ENCODE measurements around the gene RASAL1. TPM values are rescaled to one million over a fixed set of nuclear protein-coding genes. Genes with fewer than 3 reads are reported as not detected.

The RASAL1 gene
- total and polyA plus RNA-seq, 2 experiments from 2014 or later, result 2.7 to 8.2 TPM

DNA sequence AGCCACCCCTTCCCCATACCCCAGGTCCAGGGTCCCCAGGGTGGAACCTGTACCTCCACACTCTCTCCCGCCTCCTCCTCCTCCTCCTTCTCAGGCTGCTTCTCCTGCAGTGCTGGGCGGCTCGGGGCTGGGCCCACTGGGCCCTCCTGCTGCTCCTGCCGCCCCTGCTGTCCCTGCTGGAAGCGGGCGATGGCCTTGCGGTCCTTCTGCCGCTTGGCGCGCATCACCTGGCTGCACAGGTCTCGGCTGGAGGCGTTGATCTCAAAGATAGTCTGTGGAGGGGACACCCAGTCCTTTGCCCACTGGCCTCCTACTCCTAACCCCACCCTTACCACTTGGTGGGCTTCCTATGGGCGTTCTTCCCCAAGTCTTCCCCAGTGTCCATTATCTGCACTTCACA lies 28.5 kb upstream of the RASAL1 start:
- Histone ChIP-seq H3K9me2 (ENCODE audit: insufficient read depth) (no peaks in the 10 kb centered on the region), H3K79me2 (replicated peaks; ENCODE audit: insufficient read depth) (no peaks in the 10 kb centered on the region), H3K4me3 (no peak overlapping the region), H3K36me3 (ENCODE audit: insufficient read depth) (peaks cover 6% of the 10 kb centered on the region; the same call in 1 of the 2 replicates), H3K4me2 (no peak overlapping the region), H3F3A (replicated peaks; ENCODE audit: low read depth) (peaks cover 11% of the 10 kb centered on the region; the same call in 1 of the 2 replicates), H4K20me1 (replicated peaks; ENCODE audit: insufficient read depth) (peaks cover 14% of the 10 kb centered on the region; the same call in 1 of the 2 replicates), H3K4me1 (ENCODE audit: insufficient read depth) (peaks cover 9% of the 10 kb centered on the region; the same call in 1 of the 2 replicates), H2AFZ (no peak overlapping the region), H3K27ac (ENCODE audit: low read depth) (no peak overlapping the region), H3K27me3 (ENCODE audit: insufficient read depth) (no peaks in the 10 kb centered on the region)
- no peak for TF ChIP-seq NANOG (IDR thresholded peaks at IDR 0.05; ENCODE audit: borderline replicate concordance)
- TF ChIP-seq POLR2AphosphoS5 (IDR thresholded peaks at IDR 0.05; ENCODE audit: low read depth), result no peak
- no peak for TF ChIP-seq CREB1 (CRISPR knock-in tag; IDR thresholded peaks at IDR 0.05; ENCODE audit: low read depth)
- no peak for TF ChIP-seq ZNF331 (CRISPR knock-in tag; IDR thresholded peaks at IDR 0.05; ENCODE audit: low read depth)
- TF ChIP-seq, protein P1, sequence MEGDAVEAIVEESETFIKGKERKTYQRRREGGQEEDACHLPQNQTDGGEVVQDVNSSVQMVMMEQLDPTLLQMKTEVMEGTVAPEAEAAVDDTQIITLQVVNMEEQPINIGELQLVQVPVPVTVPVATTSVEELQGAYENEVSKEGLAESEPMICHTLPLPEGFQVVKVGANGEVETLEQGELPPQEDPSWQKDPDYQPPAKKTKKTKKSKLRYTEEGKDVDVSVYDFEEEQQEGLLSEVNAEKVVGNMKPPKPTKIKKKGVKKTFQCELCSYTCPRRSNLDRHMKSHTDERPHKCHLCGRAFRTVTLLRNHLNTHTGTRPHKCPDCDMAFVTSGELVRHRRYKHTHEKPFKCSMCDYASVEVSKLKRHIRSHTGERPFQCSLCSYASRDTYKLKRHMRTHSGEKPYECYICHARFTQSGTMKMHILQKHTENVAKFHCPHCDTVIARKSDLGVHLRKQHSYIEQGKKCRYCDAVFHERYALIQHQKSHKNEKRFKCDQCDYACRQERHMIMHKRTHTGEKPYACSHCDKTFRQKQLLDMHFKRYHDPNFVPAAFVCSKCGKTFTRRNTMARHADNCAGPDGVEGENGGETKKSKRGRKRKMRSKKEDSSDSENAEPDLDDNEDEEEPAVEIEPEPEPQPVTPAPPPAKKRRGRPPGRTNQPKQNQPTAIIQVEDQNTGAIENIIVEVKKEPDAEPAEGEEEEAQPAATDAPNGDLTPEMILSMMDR (conservative IDR thresholded peaks at IDR 0.05; ENCODE audit: low read depth in 2 of 2), result no peak
- TF ChIP-seq, protein P2, sequence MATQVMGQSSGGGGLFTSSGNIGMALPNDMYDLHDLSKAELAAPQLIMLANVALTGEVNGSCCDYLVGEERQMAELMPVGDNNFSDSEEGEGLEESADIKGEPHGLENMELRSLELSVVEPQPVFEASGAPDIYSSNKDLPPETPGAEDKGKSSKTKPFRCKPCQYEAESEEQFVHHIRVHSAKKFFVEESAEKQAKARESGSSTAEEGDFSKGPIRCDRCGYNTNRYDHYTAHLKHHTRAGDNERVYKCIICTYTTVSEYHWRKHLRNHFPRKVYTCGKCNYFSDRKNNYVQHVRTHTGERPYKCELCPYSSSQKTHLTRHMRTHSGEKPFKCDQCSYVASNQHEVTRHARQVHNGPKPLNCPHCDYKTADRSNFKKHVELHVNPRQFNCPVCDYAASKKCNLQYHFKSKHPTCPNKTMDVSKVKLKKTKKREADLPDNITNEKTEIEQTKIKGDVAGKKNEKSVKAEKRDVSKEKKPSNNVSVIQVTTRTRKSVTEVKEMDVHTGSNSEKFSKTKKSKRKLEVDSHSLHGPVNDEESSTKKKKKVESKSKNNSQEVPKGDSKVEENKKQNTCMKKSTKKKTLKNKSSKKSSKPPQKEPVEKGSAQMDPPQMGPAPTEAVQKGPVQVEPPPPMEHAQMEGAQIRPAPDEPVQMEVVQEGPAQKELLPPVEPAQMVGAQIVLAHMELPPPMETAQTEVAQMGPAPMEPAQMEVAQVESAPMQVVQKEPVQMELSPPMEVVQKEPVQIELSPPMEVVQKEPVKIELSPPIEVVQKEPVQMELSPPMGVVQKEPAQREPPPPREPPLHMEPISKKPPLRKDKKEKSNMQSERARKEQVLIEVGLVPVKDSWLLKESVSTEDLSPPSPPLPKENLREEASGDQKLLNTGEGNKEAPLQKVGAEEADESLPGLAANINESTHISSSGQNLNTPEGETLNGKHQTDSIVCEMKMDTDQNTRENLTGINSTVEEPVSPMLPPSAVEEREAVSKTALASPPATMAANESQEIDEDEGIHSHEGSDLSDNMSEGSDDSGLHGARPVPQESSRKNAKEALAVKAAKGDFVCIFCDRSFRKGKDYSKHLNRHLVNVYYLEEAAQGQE (IDR thresholded peaks at IDR 0.05; ENCODE audit: unreplicated experiment), result no peak
- no peak for TF ChIP-seq ZNF114 (CRISPR knock-in tag; IDR thresholded peaks at IDR 0.05)
- TF ChIP-seq JUNB (IDR thresholded peaks at IDR 0.05; ENCODE audit: unreplicated experiment), result no peak
- TF ChIP-seq, protein P3, sequence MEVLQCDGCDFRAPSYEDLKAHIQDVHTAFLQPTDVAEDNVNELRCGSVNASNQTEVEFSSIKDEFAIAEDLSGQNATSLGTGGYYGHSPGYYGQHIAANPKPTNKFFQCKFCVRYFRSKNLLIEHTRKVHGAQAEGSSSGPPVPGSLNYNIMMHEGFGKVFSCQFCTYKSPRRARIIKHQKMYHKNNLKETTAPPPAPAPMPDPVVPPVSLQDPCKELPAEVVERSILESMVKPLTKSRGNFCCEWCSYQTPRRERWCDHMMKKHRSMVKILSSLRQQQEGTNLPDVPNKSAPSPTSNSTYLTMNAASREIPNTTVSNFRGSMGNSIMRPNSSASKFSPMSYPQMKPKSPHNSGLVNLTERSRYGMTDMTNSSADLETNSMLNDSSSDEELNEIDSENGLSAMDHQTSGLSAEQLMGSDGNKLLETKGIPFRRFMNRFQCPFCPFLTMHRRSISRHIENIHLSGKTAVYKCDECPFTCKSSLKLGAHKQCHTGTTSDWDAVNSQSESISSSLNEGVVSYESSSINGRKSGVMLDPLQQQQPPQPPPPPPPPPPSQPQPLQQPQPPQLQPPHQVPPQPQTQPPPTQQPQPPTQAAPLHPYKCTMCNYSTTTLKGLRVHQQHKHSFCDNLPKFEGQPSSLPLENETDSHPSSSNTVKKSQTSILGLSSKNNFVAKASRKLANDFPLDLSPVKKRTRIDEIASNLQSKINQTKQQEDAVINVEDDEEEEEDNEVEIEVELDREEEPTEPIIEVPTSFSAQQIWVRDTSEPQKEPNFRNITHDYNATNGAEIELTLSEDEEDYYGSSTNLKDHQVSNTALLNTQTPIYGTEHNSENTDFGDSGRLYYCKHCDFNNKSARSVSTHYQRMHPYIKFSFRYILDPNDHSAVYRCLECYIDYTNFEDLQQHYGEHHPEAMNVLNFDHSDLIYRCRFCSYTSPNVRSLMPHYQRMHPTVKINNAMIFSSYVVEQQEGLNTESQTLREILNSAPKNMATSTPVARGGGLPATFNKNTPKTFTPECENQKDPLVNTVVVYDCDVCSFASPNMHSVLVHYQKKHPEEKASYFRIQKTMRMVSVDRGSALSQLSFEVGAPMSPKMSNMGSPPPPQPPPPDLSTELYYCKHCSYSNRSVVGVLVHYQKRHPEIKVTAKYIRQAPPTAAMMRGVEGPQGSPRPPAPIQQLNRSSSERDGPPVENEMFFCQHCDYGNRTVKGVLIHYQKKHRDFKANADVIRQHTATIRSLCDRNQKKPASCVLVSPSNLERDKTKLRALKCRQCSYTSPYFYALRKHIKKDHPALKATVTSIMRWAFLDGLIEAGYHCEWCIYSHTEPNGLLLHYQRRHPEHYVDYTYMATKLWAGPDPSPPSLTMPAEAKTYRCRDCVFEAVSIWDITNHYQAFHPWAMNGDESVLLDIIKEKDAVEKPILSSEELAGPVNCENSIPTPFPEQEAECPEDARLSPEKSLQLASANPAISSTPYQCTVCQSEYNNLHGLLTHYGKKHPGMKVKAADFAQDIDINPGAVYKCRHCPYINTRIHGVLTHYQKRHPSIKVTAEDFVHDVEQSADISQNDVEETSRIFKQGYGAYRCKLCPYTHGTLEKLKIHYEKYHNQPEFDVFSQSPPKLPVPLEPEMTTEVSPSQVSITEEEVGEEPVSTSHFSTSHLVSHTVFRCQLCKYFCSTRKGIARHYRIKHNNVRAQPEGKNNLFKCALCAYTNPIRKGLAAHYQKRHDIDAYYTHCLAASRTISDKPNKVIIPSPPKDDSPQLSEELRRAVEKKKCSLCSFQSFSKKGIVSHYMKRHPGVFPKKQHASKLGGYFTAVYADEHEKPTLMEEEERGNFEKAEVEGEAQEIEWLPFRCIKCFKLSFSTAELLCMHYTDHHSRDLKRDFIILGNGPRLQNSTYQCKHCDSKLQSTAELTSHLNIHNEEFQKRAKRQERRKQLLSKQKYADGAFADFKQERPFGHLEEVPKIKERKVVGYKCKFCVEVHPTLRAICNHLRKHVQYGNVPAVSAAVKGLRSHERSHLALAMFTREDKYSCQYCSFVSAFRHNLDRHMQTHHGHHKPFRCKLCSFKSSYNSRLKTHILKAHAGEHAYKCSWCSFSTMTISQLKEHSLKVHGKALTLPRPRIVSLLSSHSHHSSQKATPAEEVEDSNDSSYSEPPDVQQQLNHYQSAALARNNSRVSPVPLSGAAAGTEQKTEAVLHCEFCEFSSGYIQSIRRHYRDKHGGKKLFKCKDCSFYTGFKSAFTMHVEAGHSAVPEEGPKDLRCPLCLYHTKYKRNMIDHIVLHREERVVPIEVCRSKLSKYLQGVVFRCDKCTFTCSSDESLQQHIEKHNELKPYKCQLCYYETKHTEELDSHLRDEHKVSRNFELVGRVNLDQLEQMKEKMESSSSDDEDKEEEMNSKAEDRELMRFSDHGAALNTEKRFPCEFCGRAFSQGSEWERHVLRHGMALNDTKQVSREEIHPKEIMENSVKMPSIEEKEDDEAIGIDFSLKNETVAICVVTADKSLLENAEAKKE (CRISPR knock-in tag; IDR thresholded peaks at IDR 0.05), result no peak
- no peak for TF ChIP-seq EZH2 (IDR thresholded peaks at IDR 0.05; ENCODE audit: low read depth, unreplicated experiment)
- no peak for TF ChIP-seq STAT1 (IDR thresholded peaks at IDR 0.05; ENCODE audit: unreplicated experiment)
- no peak for TF ChIP-seq EZH2phosphoT487 (IDR thresholded peaks at IDR 0.05; ENCODE audit: unreplicated experiment)
- TF ChIP-seq, protein P4, sequence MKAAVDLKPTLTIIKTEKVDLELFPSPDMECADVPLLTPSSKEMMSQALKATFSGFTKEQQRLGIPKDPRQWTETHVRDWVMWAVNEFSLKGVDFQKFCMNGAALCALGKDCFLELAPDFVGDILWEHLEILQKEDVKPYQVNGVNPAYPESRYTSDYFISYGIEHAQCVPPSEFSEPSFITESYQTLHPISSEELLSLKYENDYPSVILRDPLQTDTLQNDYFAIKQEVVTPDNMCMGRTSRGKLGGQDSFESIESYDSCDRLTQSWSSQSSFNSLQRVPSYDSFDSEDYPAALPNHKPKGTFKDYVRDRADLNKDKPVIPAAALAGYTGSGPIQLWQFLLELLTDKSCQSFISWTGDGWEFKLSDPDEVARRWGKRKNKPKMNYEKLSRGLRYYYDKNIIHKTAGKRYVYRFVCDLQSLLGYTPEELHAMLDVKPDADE (IDR thresholded peaks at IDR 0.05), result no peak
- H3K27ac Mint-ChIP-seq, result no peak overlapping the region
- H3K9me3 Mint-ChIP-seq, result peaks cover 3% of the 10 kb centered on the region; the same call in 1 of the 3 replicates
- no peak for ATAC-seq
- no peak overlapping the region for H3K4me3 Mint-ChIP-seq
- peaks cover 25% of the 10 kb centered on the region for H3K4me1 Mint-ChIP-seq
- no peak for DNase-seq (ENCODE audit: low spot score)
- H3K27me3 Mint-ChIP-seq (ENCODE audit: insufficient read depth, low read depth, poor library complexity), result peaks cover 22% of the 10 kb centered on the region
- peaks cover 68% of the 10 kb centered on the region for H3K36me3 Mint-ChIP-seq (ENCODE audit: low read depth)

Data from GM23338 (cell line).